CD14-positive monocyte (primary cell): Measurements from ENCODE around the gene FAM162A. TPM values are rescaled to one million over a fixed set of nuclear protein-coding genes. Genes with fewer than 3 reads are reported as not detected.

ENCODE experiments used
- DNase-seq, 3 donors: peaks; one replicate each; pipeline ENCODE4 v3.0.0-alpha.2; 2011 to 2022
- H2AFZ ChIP-seq: 2 replicates; pipeline ENCODE4 v1.6.0; 2012; ENCODE audit warnings: mild to moderate bottlenecking, low read depth, low read length, inconsistent platforms; ENCODE audit not compliant: insufficient read depth, poor library complexity, severe bottlenecking
- H3K27ac ChIP-seq, 2 donors: 1 replicate in 1 of 2; 2 replicates in 1 of 2; pipeline ENCODE4 v1.5.1; 2012 to 2013; ENCODE audit warnings: low read length in 2 of 2, control low read depth in 1 of 2, inconsistent platforms in 1 of 2, low read depth in 1 of 2, mild to moderate bottlenecking in 1 of 2
- H3K27me3 ChIP-seq, 2 donors: one replicate each; pipeline versions ENCODE4 v1.6.0 to v1.6.1; 2011 to 2013; ENCODE audit warnings: low read length in 2 of 2; ENCODE audit not compliant: control insufficient read depth in 2 of 2, insufficient read depth in 2 of 2
- H3K36me3 ChIP-seq, 2 donors: replicated peaks in 1 of 2; 1 replicate in 1 of 2; 2 replicates in 1 of 2; pipeline versions ENCODE4 v1.5.1 to v1.6.1; 2012 to 2013; ENCODE audit warnings: low read length in 2 of 2, control low read depth in 1 of 2, inconsistent platforms in 1 of 2, mild to moderate bottlenecking in 1 of 2; ENCODE audit not compliant: insufficient read depth in 2 of 2, control insufficient read depth in 1 of 2
- H3K4me1 ChIP-seq, 2 donors: 1 replicate in 1 of 2; 2 replicates in 1 of 2; pipeline versions ENCODE4 v1.5.1 to v1.6.1; 2012 to 2013; ENCODE audit warnings: low read length in 2 of 2, control low read depth in 1 of 2, inconsistent platforms in 1 of 2, mild to moderate bottlenecking in 1 of 2, moderate library complexity in 1 of 2; ENCODE audit not compliant: insufficient read depth in 2 of 2, control insufficient read depth in 1 of 2
- H3K4me2 ChIP-seq: replicated peaks from 2 replicates; pipeline ENCODE3; 2012; ENCODE audit warnings: low read length, moderate library complexity, mild to moderate bottlenecking; ENCODE audit not compliant: poor library complexity, severe bottlenecking; ENCODE audit errors: extremely low read depth
- H3K4me3 ChIP-seq, 3 experiments: fragments of 200-600 bp in 1 of 3; sonication (generic) in 1 of 3; replicated peaks in 1 of 3; 1 replicate in 2 of 3; 2 replicates in 1 of 3; pipeline ENCODE4 v1.5.1; 2011 to 2013; ENCODE audit warnings: low read length in 3 of 3, mild to moderate bottlenecking in 3 of 3, control low read depth in 2 of 3, low read depth in 2 of 3, inconsistent platforms in 1 of 3, moderate library complexity in 1 of 3
- H3K79me2 ChIP-seq: 2 replicates; pipeline ENCODE4 v1.6.0; 2012; ENCODE audit warnings: mild to moderate bottlenecking, control low read depth, inconsistent platforms, low read length, moderate library complexity; ENCODE audit not compliant: insufficient read depth
- H3K9ac ChIP-seq: 2 replicates; pipeline ENCODE4 v1.6.0; 2017; ENCODE audit warnings: low read length, mild to moderate bottlenecking; ENCODE audit not compliant: insufficient read depth, poor library complexity, severe bottlenecking
- H3K9me3 ChIP-seq, 2 donors: replicated peaks in 1 of 2; 1 replicate in 1 of 2; 2 replicates in 1 of 2; pipeline versions ENCODE4 v1.5.1 to v1.6.1; 2012 to 2013; ENCODE audit warnings: low read length in 2 of 2, control low read depth in 1 of 2; ENCODE audit not compliant: control insufficient read depth in 1 of 2, insufficient read depth in 1 of 2
- H4K20me1 ChIP-seq: 2 replicates; pipeline ENCODE4 v1.6.0; 2012; ENCODE audit warnings: mild to moderate bottlenecking, low read length, control low read depth, moderate library complexity; ENCODE audit not compliant: insufficient read depth
- H3K27ac Mint-ChIP-seq, 7 donors: one replicate each; pipeline ENCODE4 v1.8.0; 2020; ENCODE audit warnings: mild to moderate bottlenecking in 7 of 7, mixed read lengths in 7 of 7, moderate library complexity in 6 of 7, inconsistent platforms in 2 of 7
- H3K27me3 Mint-ChIP-seq, 3 donors: one replicate each; pipeline ENCODE4 v1.8.0; 2021 to 2022; ENCODE audit warnings: low read depth in 3 of 3, mild to moderate bottlenecking in 3 of 3, mixed read lengths in 3 of 3, moderate library complexity in 3 of 3, inconsistent platforms in 1 of 3
- H3K36me3 Mint-ChIP-seq, 2 donors: one replicate each; pipeline ENCODE4 v1.8.0; 2020; ENCODE audit warnings: mixed read lengths in 2 of 2, inconsistent platforms in 1 of 2, mild to moderate bottlenecking in 1 of 2
- H3K4me1 Mint-ChIP-seq: one replicate; pipeline ENCODE4 v1.8.0; 2020; ENCODE audit warnings: mild to moderate bottlenecking, mixed read lengths
- H3K4me3 Mint-ChIP-seq, 2 donors: one replicate each; pipeline ENCODE4 v1.8.0; 2020; ENCODE audit warnings: mild to moderate bottlenecking in 2 of 2, mixed read lengths in 2 of 2, moderate library complexity in 1 of 2
- H3K9me3 Mint-ChIP-seq, 7 donors: one replicate each; pipeline ENCODE4 v1.8.0; 2020 to 2022; ENCODE audit warnings: mixed read lengths in 7 of 7, mild to moderate bottlenecking in 6 of 7, moderate library complexity in 6 of 7, inconsistent platforms in 2 of 7
- CTCF ChIP-seq: fragments of 200-600 bp; IDR thresholded peaks from one replicate; pipeline ENCODE4 v1.8.0; 2022; ENCODE audit warnings: antibody characterized with exemption, mild to moderate bottlenecking
- WGBS: methylation state at CpG from one replicate; pipeline ENCODE4 v1.1.5; 2013; ENCODE audit warnings: missing lambda C conversion rate; ENCODE audit not compliant: insufficient coverage; 5-methylcytosine and 5-hydroxymethylcytosine counted together
- intact Hi-C, 2 donors: fragments of 100-400 bp; cut with micrococcal nuclease; formaldehyde crosslinking; loops; one replicate each; pipeline versions ENCODE4 v1.15.0 to v1.15.1; 2023
- polyA plus RNA-seq, 3 donors: library from polyadenylated mRNA; depleted of rRNA in 1 of 3; unstranded in 2 of 3; stranded (reverse) in 1 of 3; fragments of 300-500 nt in 2 of 3; fragments of >200 nt in 1 of 3; fragmentation: Illumina TruSeq in 2 of 3; gene quantifications; 1 replicate in 2 of 3; 2 replicates in 1 of 3; pipeline ENCODE4 v1.2.3, GENCODE V29; 2012 to 2021

FAM162A gene
- polyA plus RNA-seq, 3 donors, result 6.8 to 28.5 (median 24.2) TPM

- intact Hi-C loops, result loop anchor here (10.0 kb wide), 2 partner anchors 297 to 1197 kb away; partner anchors contain the start of genes HACD2 (in 1 of the 2) and PARP14 (in 1 of the 2)
- no peaks in the 10 kb centered on the region for H3K9me3 ChIP-seq
Observed at GRCh38 chr3:122387709-122388108, 3.7 kb downstream of the FAM162A start.

GRCh38 chr3:122389197-122389596 lies 5.2 kb downstream of the FAM162A start:
- DNase-seq, result no peak
- Mint-ChIP-seq H3K27me3 (peaks cover 0 to 2% (median 0%) of the 10 kb centered on the region in 3 donors), H3K27ac (no peak overlapping the region), H3K4me3 (no peak overlapping the region), H3K36me3 (peaks cover 0 to 7% of the 10 kb centered on the region in 2 donors), H3K9me3 (no peaks in the 10 kb centered on the region), H3K4me1 (peaks cover 6% of the 10 kb centered on the region)
- intact Hi-C loops, result loop anchor here (10.0 kb wide), 2 partner anchors 296 to 1196 kb away; partner anchors contain the start of genes HACD2 (in 1 of the 2) and PARP14 (in 1 of the 2)
- Histone ChIP-seq H3K27ac (no peak overlapping the region), H3K4me1 (peaks cover 7 to 9% of the 10 kb centered on the region in 2 donors), H3K4me2 (no peak overlapping the region), H3K79me2 (no peaks in the 10 kb centered on the region), H3K9ac (no peak overlapping the region), H2AFZ (no peak overlapping the region), H3K4me3 (no peak overlapping the region), H3K27me3 (no peaks in the 10 kb centered on the region), H4K20me1 (no peaks in the 10 kb centered on the region), H3K9me3 (no peaks in the 10 kb centered on the region), H3K36me3 (no peaks in the 10 kb centered on the region)
- TF ChIP-seq CTCF, result no peak

More at GRCh38 chr3:122387709-122388108, 3.7 kb downstream of the FAM162A start:
- Mint-ChIP-seq H3K9me3 (no peaks in the 10 kb centered on the region), H3K27ac (no peak overlapping the region), H3K36me3 (peaks cover 0 to 7% of the 10 kb centered on the region in 2 donors), H3K27me3 (peaks cover 0 to 2% (median 0%) of the 10 kb centered on the region in 3 donors), H3K4me1 (peaks cover 8% of the 10 kb centered on the region), H3K4me3 (no peak overlapping the region)
- no peak overlapping the region for H3K9ac ChIP-seq
- DNase-seq, result no peak
- no peak overlapping the region for H3K27ac ChIP-seq
- WGBS, result 96% methylated on average over 2 of the region's 3 CpGs
- no peaks in the 10 kb centered on the region for H3K27me3 ChIP-seq
- no peak overlapping the region for H3K4me2 ChIP-seq
- H2AFZ ChIP-seq, result no peak overlapping the region
- no peaks in the 10 kb centered on the region for H3K36me3 ChIP-seq
- H4K20me1 ChIP-seq, result no peaks in the 10 kb centered on the region
- TF ChIP-seq CTCF, result no peak
- no peak overlapping the region for H3K4me3 ChIP-seq
- H3K4me1 ChIP-seq, result peaks cover 15 to 23% of the 10 kb centered on the region in 2 donors
- H3K79me2 ChIP-seq, result peaks cover 8% of the 10 kb centered on the region
